Nephron progenitor cell (in vitro differentiated cells): ENCODE data around the gene MGAT3.

Experiments used
- DNase-seq: peaks from one replicate; pipeline ENCODE4 v3.0.0; 2021
- H3K27ac Mint-ChIP-seq: 2 replicates; pipeline ENCODE4 v1.8.0; 2021; ENCODE audit warnings: mild to moderate bottlenecking, moderate library complexity, mixed read lengths
- H3K27me3 Mint-ChIP-seq: 2 replicates; pipeline ENCODE4 v1.8.0; 2021; ENCODE audit warnings: mild to moderate bottlenecking, low read depth, mixed read lengths; ENCODE audit not compliant: poor library complexity
- H3K36me3 Mint-ChIP-seq: 2 replicates; pipeline ENCODE4 v1.8.0; 2021; ENCODE audit warnings: low read depth, mixed read lengths
- H3K4me1 Mint-ChIP-seq: 2 replicates; pipeline ENCODE4 v1.8.0; 2021; ENCODE audit warnings: mixed read lengths
- H3K4me3 Mint-ChIP-seq: 2 replicates; pipeline ENCODE4 v1.8.0; 2021; ENCODE audit warnings: mild to moderate bottlenecking, moderate library complexity, mixed read lengths
- H3K9me3 Mint-ChIP-seq: 2 replicates; pipeline ENCODE4 v1.8.0; 2021; ENCODE audit warnings: mild to moderate bottlenecking, moderate library complexity, mixed read lengths
- TF ChIP-seq, protein P1 (sequence below): fragments of 200-600 bp; sonication (generic); IDR thresholded peaks from 2 replicates; pipeline ENCODE4 v1.5.0; 2021; ENCODE audit warnings: antibody characterized with exemption

Gene MGAT3

GRCh38 chr22:39498368-39498767, 41.6 kb downstream of the MGAT3 start:
- H3K9me3 Mint-ChIP-seq, result no peaks in the 10 kb centered on the region
- peaks cover 59% of the 10 kb centered on the region for H3K4me1 Mint-ChIP-seq
- H3K27me3 Mint-ChIP-seq, result peaks cover 11% of the 10 kb centered on the region
- H3K27ac Mint-ChIP-seq, result no peak overlapping the region
- TF ChIP-seq, protein P1, sequence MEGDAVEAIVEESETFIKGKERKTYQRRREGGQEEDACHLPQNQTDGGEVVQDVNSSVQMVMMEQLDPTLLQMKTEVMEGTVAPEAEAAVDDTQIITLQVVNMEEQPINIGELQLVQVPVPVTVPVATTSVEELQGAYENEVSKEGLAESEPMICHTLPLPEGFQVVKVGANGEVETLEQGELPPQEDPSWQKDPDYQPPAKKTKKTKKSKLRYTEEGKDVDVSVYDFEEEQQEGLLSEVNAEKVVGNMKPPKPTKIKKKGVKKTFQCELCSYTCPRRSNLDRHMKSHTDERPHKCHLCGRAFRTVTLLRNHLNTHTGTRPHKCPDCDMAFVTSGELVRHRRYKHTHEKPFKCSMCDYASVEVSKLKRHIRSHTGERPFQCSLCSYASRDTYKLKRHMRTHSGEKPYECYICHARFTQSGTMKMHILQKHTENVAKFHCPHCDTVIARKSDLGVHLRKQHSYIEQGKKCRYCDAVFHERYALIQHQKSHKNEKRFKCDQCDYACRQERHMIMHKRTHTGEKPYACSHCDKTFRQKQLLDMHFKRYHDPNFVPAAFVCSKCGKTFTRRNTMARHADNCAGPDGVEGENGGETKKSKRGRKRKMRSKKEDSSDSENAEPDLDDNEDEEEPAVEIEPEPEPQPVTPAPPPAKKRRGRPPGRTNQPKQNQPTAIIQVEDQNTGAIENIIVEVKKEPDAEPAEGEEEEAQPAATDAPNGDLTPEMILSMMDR, result no peak
- H3K4me3 Mint-ChIP-seq, result no peak overlapping the region
- peaks cover under 1% of the 10 kb centered on the region for H3K36me3 Mint-ChIP-seq
- no peak for DNase-seq

GRCh38 chr22:39498802-39499201, 42.0 kb downstream of the MGAT3 start:
- Mint-ChIP-seq H3K9me3 (no peaks in the 10 kb centered on the region), H3K4me1 (peaks cover 64% of the 10 kb centered on the region), H3K36me3 (peaks cover 4% of the 10 kb centered on the region), H3K4me3 (no peak overlapping the region), H3K27me3 (peaks cover 10% of the 10 kb centered on the region), H3K27ac (peak overlapping the region; percentile 22)
- TF ChIP-seq, protein P1, result no peak
- no peak for DNase-seq

GRCh38 chr22:39500101-39500500, 43.3 kb downstream of the MGAT3 start:
- H3K9me3 Mint-ChIP-seq, result no peaks in the 10 kb centered on the region
- H3K4me1 Mint-ChIP-seq, result peaks cover 66% of the 10 kb centered on the region
- peaks cover 8% of the 10 kb centered on the region for H3K27me3 Mint-ChIP-seq
- H3K27ac Mint-ChIP-seq, result no peak overlapping the region
- H3K36me3 Mint-ChIP-seq, result peaks cover 12% of the 10 kb centered on the region
- DNase-seq, result no peak
- H3K4me3 Mint-ChIP-seq, result peak overlapping the region; percentile 15
- TF ChIP-seq, protein P1, result no peak

- Mint-ChIP-seq H3K9me3 (no peaks in the 10 kb centered on the region), H3K4me1 (peaks cover 60% of the 10 kb centered on the region), H3K36me3 (peaks cover 27% of the 10 kb centered on the region), H3K4me3 (peak overlapping the region; percentile 96), H3K27me3 (peaks cover 8% of the 10 kb centered on the region), H3K27ac (no peak overlapping the region)
- no peak for DNase-seq
- TF ChIP-seq, protein P1, result no peak
Observed at GRCh38 chr22:39501644-39502108, 44.9 kb downstream of the MGAT3 start.

DNA sequence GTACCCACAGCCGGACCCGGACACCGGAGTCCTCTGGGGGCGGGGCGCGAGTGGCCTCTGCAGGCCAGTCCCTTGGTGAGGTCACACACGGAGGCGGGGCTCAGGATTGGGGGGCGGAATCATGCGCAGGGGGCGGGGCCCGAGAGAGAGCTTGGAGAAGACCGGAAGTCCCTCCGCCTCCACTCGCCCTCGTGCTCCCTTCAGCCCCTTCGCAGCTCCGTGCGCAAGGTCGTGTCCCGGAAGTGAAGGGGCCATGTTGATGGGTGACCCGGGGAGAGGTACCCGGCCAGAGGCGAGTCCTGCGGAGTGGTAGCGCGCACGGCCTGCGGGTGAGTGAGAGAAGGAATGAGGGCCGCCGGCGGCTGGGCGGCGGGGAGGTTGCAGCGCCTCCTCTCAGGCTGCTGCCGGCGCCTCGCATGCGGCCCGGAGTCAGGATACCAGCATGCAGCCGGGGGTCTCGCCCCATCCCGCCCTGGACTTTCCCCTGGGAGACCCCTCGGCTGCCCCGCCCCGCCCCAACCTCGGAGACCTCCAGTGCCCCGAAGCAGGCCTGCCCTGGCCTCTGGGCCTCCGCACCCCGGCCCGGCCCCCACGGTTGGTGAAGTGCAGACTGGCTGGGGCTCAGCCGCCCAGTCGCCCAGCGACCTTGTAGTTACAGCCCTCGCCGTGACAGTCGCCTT, 45.4 kb downstream of the MGAT3 start, which contains the start of gene MIEF1:
Gene MIEF1 (plus strand): TSS at position 182 of the 680 bp plus-strand sequence. CDS start 9,005 bp downstream, outside the sequence.
- Mint-ChIP-seq H3K4me3 (peak within 1 kb of the TSS; percentile 96), H3K27me3 (peaks cover 8% of the 10 kb centered on the region), H3K4me1 (peaks cover 59% of the 10 kb centered on the region), H3K27ac (peak within 1 kb of the TSS; percentile 89), H3K36me3 (peaks cover 32% of the 10 kb centered on the region), H3K9me3 (no peaks in the 10 kb centered on the region)
- peak; percentile 97 for DNase-seq
- TF ChIP-seq, protein P1, result no peak
